HEK293 (cell line): Measurements from ENCODE around the gene ZFP92.

Experiments used
- CTCF ChIP-seq: fragments of 450-650 bp; formaldehyde crosslinking; IDR thresholded peaks from 2 replicates; pipeline ENCODE4 v1.5.1; 2016; ENCODE audit warnings: missing biosample characterization, missing genetic modification characterization
- ZBTB20 ChIP-seq: fragments of 450-650 bp; formaldehyde crosslinking; IDR thresholded peaks from 2 replicates; pipeline ENCODE4 v1.5.1; 2016; ENCODE audit warnings: missing biosample characterization, missing genetic modification characterization
- ZNF324 ChIP-seq: fragments of 450-650 bp; formaldehyde crosslinking; IDR thresholded peaks from 2 replicates; pipeline ENCODE4 v1.5.1; 2016; ENCODE audit warnings: missing biosample characterization, missing genetic modification characterization
- ZNF362 ChIP-seq: fragments of 450-650 bp; formaldehyde crosslinking; IDR thresholded peaks from 2 replicates; pipeline ENCODE4 v1.5.1; 2016; ENCODE audit warnings: missing biosample characterization, missing genetic modification characterization

GRCh38 chrX:153410373-153410772 is 899 bp upstream of the ZFP92 start:
- TF ChIP-seq ZNF362 (tag by site-specific recombination): no peak
- no peak for TF ChIP-seq CTCF
- TF ChIP-seq ZNF324 (tag by site-specific recombination): no peak
- TF ChIP-seq ZBTB20 (tag by site-specific recombination): no peak
